HepG2 (cell line): ENCODE data around the gene ARIH1. TPM values are rescaled to one million over a fixed set of nuclear protein-coding genes. Genes with fewer than 3 reads are reported as not detected.

Experiments used
- NAIF1 ChIP-seq: sonication (generic); formaldehyde crosslinking; IDR thresholded peaks from 2 replicates; pipeline ENCODE4 v1.5.0; 2020; ENCODE audit warnings: mild to moderate bottlenecking, missing genetic modification reagents, borderline replicate concordance
- NFRKB ChIP-seq: fragments of 450-650 bp; IDR thresholded peaks from 2 replicates; pipeline ENCODE4 v1.6.1; 2017
- NR3C1 ChIP-seq: sonication (generic); formaldehyde crosslinking; IDR thresholded peaks from 2 replicates; pipeline ENCODE4 v1.4.0; 2020; ENCODE audit warnings: missing genetic modification reagents
- ZNF275 ChIP-seq: sonication (generic); formaldehyde crosslinking; IDR thresholded peaks from 2 replicates; pipeline ENCODE4 v1.8.0; 2022; ENCODE audit warnings: missing genetic modification reagents, mild to moderate bottlenecking, inconsistent platforms, borderline replicate concordance
- polyA plus RNA-seq, 8 experiments: library from polyadenylated mRNA; depleted of rRNA in 3 of 8; stranded (reverse) in 7 of 8; unstranded in 1 of 8; fragments of >200 nt; fragmentation: Illumina TruSeq in 4 of 8; extraction: Trizol in 4 of 8; gene quantifications; 2 replicates each; pipeline versions ENCODE4 v1.2.1 to v1.2.3, GENCODE V29; 2011 to 2016; ENCODE audit warnings: low read depth in 4 of 8, missing spikeins in 1 of 8, mixed read lengths in 1 of 8; ENCODE audit not compliant: insufficient read depth in 1 of 8
- total RNA-seq, 5 experiments: library from RNA; depleted of rRNA; stranded (reverse); fragments of >200 nt; fragmentation: Illumina TruSeq; extraction: Trizol; gene quantifications; 2 replicates each; pipeline ENCODE4 v1.2.3, GENCODE V29; 2016; ENCODE audit warnings: low read depth in 1 of 5
- TF ChIP-seq, protein P1 (sequence below): sonication (generic); formaldehyde crosslinking; IDR thresholded peaks from 2 replicates; pipeline ENCODE4 v1.4.0; 2020; ENCODE audit warnings: mild to moderate bottlenecking, missing genetic modification reagents, borderline replicate concordance
- TF ChIP-seq, protein P2 (sequence below): sonication (generic); formaldehyde crosslinking; IDR thresholded peaks from 2 replicates; pipeline ENCODE4 v1.5.0; 2020; ENCODE audit warnings: mild to moderate bottlenecking, missing genetic modification reagents
- TF ChIP-seq, protein P3 (sequence below), 2 experiments: fragments of 450-650 bp in 1 of 2; sonication (generic) in 1 of 2; formaldehyde crosslinking in 1 of 2; IDR thresholded peaks; 2 replicates each; pipeline versions ENCODE4 v1.6.1 to v1.8.0; 2016 to 2022; ENCODE audit warnings: antibody characterized with exemption in 1 of 2, mild to moderate bottlenecking in 1 of 2, missing genetic modification reagents in 1 of 2

Gene ARIH1
- total and polyA plus RNA-seq, 2 of the 13 experiments (the other 11 are each of a cell fraction or from before 2014, with no cell fraction given): 38.8 to 59.8 TPM

GRCh38 chr15:72473614-72474465, at the start of gene ARIH1 (continued):
- TF ChIP-seq, protein P1, sequence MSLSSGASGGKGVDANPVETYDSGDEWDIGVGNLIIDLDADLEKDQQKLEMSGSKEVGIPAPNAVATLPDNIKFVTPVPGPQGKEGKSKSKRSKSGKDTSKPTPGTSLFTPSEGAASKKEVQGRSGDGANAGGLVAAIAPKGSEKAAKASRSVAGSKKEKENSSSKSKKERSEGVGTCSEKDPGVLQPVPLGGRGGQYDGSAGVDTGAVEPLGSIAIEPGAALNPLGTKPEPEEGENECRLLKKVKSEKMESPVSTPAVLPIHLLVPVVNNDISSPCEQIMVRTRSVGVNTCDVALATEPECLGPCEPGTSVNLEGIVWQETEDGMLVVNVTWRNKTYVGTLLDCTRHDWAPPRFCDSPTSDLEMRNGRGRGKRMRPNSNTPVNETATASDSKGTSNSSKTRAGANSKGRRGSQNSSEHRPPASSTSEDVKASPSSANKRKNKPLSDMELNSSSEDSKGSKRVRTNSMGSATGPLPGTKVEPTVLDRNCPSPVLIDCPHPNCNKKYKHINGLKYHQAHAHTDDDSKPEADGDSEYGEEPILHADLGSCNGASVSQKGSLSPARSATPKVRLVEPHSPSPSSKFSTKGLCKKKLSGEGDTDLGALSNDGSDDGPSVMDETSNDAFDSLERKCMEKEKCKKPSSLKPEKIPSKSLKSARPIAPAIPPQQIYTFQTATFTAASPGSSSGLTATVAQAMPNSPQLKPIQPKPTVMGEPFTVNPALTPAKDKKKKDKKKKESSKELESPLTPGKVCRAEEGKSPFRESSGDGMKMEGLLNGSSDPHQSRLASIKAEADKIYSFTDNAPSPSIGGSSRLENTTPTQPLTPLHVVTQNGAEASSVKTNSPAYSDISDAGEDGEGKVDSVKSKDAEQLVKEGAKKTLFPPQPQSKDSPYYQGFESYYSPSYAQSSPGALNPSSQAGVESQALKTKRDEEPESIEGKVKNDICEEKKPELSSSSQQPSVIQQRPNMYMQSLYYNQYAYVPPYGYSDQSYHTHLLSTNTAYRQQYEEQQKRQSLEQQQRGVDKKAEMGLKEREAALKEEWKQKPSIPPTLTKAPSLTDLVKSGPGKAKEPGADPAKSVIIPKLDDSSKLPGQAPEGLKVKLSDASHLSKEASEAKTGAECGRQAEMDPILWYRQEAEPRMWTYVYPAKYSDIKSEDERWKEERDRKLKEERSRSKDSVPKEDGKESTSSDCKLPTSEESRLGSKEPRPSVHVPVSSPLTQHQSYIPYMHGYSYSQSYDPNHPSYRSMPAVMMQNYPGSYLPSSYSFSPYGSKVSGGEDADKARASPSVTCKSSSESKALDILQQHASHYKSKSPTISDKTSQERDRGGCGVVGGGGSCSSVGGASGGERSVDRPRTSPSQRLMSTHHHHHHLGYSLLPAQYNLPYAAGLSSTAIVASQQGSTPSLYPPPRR (CRISPR knock-in tag): no peak
- TF ChIP-seq, protein P2, sequence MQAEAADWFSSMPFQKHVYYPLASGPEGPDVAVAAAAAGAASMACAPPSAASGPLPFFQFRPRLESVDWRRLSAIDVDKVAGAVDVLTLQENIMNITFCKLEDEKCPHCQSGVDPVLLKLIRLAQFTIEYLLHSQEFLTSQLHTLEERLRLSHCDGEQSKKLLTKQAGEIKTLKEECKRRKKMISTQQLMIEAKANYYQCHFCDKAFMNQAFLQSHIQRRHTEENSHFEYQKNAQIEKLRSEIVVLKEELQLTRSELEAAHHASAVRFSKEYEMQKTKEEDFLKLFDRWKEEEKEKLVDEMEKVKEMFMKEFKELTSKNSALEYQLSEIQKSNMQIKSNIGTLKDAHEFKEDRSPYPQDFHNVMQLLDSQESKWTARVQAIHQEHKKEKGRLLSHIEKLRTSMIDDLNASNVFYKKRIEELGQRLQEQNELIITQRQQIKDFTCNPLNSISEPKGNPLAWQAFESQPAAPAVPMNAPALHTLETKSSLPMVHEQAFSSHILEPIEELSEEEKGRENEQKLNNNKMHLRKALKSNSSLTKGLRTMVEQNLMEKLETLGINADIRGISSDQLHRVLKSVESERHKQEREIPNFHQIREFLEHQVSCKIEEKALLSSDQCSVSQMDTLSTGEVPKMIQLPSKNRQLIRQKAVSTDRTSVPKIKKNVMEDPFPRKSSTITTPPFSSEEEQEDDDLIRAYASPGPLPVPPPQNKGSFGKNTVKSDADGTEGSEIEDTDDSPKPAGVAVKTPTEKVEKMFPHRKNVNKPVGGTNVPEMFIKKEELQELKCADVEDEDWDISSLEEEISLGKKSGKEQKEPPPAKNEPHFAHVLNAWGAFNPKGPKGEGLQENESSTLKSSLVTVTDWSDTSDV (CRISPR knock-in tag): no peak
- TF ChIP-seq ZNF275 (CRISPR knock-in tag): peak; percentile 65
- no peak for TF ChIP-seq NR3C1 (CRISPR knock-in tag)
- no peak for TF ChIP-seq NFRKB
- no peak for TF ChIP-seq NAIF1 (CRISPR knock-in tag)
- TF ChIP-seq, protein P3, sequence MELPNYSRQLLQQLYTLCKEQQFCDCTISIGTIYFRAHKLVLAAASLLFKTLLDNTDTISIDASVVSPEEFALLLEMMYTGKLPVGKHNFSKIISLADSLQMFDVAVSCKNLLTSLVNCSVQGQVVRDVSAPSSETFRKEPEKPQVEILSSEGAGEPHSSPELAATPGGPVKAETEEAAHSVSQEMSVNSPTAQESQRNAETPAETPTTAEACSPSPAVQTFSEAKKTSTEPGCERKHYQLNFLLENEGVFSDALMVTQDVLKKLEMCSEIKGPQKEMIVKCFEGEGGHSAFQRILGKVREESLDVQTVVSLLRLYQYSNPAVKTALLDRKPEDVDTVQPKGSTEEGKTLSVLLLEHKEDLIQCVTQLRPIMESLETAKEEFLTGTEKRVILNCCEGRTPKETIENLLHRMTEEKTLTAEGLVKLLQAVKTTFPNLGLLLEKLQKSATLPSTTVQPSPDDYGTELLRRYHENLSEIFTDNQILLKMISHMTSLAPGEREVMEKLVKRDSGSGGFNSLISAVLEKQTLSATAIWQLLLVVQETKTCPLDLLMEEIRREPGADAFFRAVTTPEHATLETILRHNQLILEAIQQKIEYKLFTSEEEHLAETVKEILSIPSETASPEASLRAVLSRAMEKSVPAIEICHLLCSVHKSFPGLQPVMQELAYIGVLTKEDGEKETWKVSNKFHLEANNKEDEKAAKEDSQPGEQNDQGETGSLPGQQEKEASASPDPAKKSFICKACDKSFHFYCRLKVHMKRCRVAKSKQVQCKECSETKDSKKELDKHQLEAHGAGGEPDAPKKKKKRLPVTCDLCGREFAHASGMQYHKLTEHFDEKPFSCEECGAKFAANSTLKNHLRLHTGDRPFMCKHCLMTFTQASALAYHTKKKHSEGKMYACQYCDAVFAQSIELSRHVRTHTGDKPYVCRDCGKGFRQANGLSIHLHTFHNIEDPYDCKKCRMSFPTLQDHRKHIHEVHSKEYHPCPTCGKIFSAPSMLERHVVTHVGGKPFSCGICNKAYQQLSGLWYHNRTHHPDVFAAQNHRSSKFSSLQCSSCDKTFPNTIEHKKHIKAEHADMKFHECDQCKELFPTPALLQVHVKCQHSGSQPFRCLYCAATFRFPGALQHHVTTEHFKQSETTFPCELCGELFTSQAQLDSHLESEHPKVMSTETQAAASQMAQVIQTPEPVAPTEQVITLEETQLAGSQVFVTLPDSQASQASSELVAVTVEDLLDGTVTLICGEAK (IDR thresholded peaks at IDR 0.05): no peak
- TF ChIP-seq, protein P3 (CRISPR knock-in tag; IDR thresholded peaks at IDR 0.05): peak; percentile 82
